Mesenchymal stem cell (in vitro differentiated cells and primary cell): Measurements from ENCODE around the gene COL15A1.

Experiments
- DNase-seq: peaks from one replicate; pipeline ENCODE4 v3.0.0-alpha.2; 2013
- H2AFZ ChIP-seq: one replicate; pipeline ENCODE4 v1.6.1; 2013; ENCODE audit warnings: low read depth, mild to moderate bottlenecking, control low read depth, inconsistent platforms, low read length, moderate library complexity
- H2AK5ac ChIP-seq: 2 replicates; pipeline ENCODE4 v1.6.1; 2013; ENCODE audit warnings: low read length, moderate library complexity, mild to moderate bottlenecking, inconsistent platforms; ENCODE audit not compliant: severe bottlenecking
- H2BK120ac ChIP-seq: one replicate; pipeline ENCODE4 v1.6.1; 2013; ENCODE audit warnings: low read depth, mild to moderate bottlenecking, inconsistent platforms, low read length, moderate library complexity
- H2BK12ac ChIP-seq, 2 experiments: one replicate each; pipeline ENCODE4 v1.6.1; 2013; ENCODE audit warnings: inconsistent platforms in 2 of 2, low read length in 2 of 2, mild to moderate bottlenecking in 2 of 2, moderate library complexity in 2 of 2, control low read depth in 1 of 2
- H2BK15ac ChIP-seq: one replicate; pipeline ENCODE4 v1.6.1; 2013; ENCODE audit warnings: mild to moderate bottlenecking, low read depth, inconsistent platforms; ENCODE audit not compliant: poor library complexity, severe bottlenecking
- H2BK5ac ChIP-seq: 2 replicates; pipeline ENCODE4 v1.6.1; 2013; ENCODE audit warnings: low read depth, mild to moderate bottlenecking, low read length, control low read depth, inconsistent platforms; ENCODE audit not compliant: poor library complexity, severe bottlenecking
- H3K14ac ChIP-seq, 2 experiments: one replicate each; pipeline ENCODE4 v1.6.1; 2013; ENCODE audit warnings: inconsistent platforms in 2 of 2, low read length in 2 of 2, control low read depth in 1 of 2, mild to moderate bottlenecking in 1 of 2, moderate library complexity in 1 of 2
- H3K18ac ChIP-seq, 2 experiments: one replicate each; pipeline ENCODE4 v1.6.1; 2013; ENCODE audit warnings: inconsistent platforms in 2 of 2, low read length in 2 of 2, control low read depth in 1 of 2, low read depth in 1 of 2, mild to moderate bottlenecking in 1 of 2
- H3K23ac ChIP-seq, 2 experiments: one replicate each; pipeline ENCODE4 v1.6.1; 2013; ENCODE audit warnings: inconsistent platforms in 2 of 2, low read length in 2 of 2, mild to moderate bottlenecking in 2 of 2, moderate library complexity in 2 of 2, control low read depth in 1 of 2
- H3K27ac ChIP-seq: 2 replicates; pipeline ENCODE4 v1.5.1; 2013; ENCODE audit warnings: mild to moderate bottlenecking, moderate library complexity, low read length, control low read depth, inconsistent platforms; ENCODE audit not compliant: poor library complexity, severe bottlenecking
- H3K27me3 ChIP-seq, 2 experiments: 2 replicates each; pipeline versions ENCODE4 v1.6.1 to v1.7.0; 2013; ENCODE audit warnings: low read length in 2 of 2, mild to moderate bottlenecking in 2 of 2, moderate library complexity in 2 of 2, control low read depth in 1 of 2, inconsistent platforms in 1 of 2; ENCODE audit not compliant: control insufficient read depth in 1 of 2, insufficient read depth in 1 of 2
- H3K36me3 ChIP-seq, 2 experiments: 2 replicates each; pipeline versions ENCODE4 v1.6.1 to v1.7.0; 2013; ENCODE audit warnings: low read length in 2 of 2, control low read depth in 1 of 2, inconsistent platforms in 1 of 2, low read depth in 1 of 2, mild to moderate bottlenecking in 1 of 2; ENCODE audit not compliant: insufficient read depth in 2 of 2, control insufficient read depth in 1 of 2
- H3K4ac ChIP-seq, 2 experiments: one replicate each; pipeline ENCODE4 v1.6.1; 2013; ENCODE audit warnings: inconsistent platforms in 2 of 2, low read length in 2 of 2, mild to moderate bottlenecking in 2 of 2, moderate library complexity in 2 of 2, control low read depth in 1 of 2, low read depth in 1 of 2
- H3K4me1 ChIP-seq: 2 replicates; pipeline ENCODE4 v1.6.1; 2013; ENCODE audit warnings: low read depth, low read length, control low read depth; ENCODE audit not compliant: control insufficient read depth, insufficient read depth
- H3K4me2 ChIP-seq: 2 replicates; pipeline ENCODE4 v1.6.1; 2013; ENCODE audit warnings: low read length, mild to moderate bottlenecking, inconsistent platforms; ENCODE audit not compliant: poor library complexity, severe bottlenecking
- H3K4me3 ChIP-seq, 2 experiments: 2 replicates each; pipeline versions ENCODE4 v1.5.1 to v1.7.0; 2013; ENCODE audit warnings: low read length in 2 of 2, mild to moderate bottlenecking in 2 of 2, control low read depth in 1 of 2, low read depth in 1 of 2; ENCODE audit not compliant: insufficient read depth in 1 of 2
- H3K79me1 ChIP-seq: replicated peaks from 2 replicates; pipeline ENCODE4 v1.6.1; 2013; ENCODE audit warnings: mild to moderate bottlenecking, control low read depth, low read length, inconsistent platforms; ENCODE audit not compliant: poor library complexity, severe bottlenecking
- H3K9ac ChIP-seq: 2 replicates; pipeline ENCODE4 v1.7.0; 2013; ENCODE audit warnings: mild to moderate bottlenecking, low read length, moderate library complexity
- H3K9me3 ChIP-seq: 2 replicates; pipeline ENCODE4 v1.7.0; 2013; ENCODE audit warnings: mild to moderate bottlenecking, low read length; ENCODE audit not compliant: control insufficient read depth
- H4K8ac ChIP-seq: one replicate; pipeline ENCODE4 v1.6.1; 2013; ENCODE audit warnings: inconsistent platforms, mild to moderate bottlenecking, low read length, moderate library complexity
- H4K91ac ChIP-seq: one replicate; pipeline ENCODE4 v1.6.1; 2013; ENCODE audit warnings: mild to moderate bottlenecking, low read length, inconsistent platforms
- WGBS: methylation state at CpG from one replicate; pipeline ENCODE4 v1.1.7; 2013; ENCODE audit warnings: mixed read lengths; 5-methylcytosine and 5-hydroxymethylcytosine counted together

Gene COL15A1

DNA sequence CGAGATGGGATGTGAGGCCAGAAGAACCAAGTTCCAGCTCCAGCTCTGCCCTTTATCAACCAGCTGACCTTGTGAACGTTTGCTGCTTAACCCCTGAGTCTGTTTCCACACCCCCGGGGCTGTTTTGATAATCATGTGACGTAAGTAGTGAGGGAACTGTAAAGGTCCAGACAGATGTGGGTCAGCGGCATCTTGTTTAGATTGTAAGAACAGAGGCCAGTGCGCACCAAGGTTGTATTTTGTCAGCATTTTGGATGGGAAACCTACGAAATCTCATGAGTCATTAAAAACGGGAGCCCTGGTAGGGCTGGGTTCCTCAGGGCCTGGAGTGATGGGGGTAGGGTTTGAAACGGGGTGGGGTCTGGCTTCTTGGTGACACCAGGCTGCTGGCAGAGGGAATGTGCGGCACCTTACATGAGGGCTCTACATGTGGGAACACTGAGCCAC lies 13.8 kb upstream of the COL15A1 start:
- WGBS, result 75% methylated on average over 10 of the region's 10 CpGs
- no peaks in the 10 kb centered on the region for H3K9me3 ChIP-seq
- peaks cover 7 to 18% of the 10 kb centered on the region in 2 experiments for H3K27me3 ChIP-seq
- no peak overlapping the region for H3K4me2 ChIP-seq
- H3K14ac ChIP-seq, result no peak overlapping the region
- no peak overlapping the region for H3K9ac ChIP-seq
- H2AK5ac ChIP-seq, result no peak overlapping the region
- H2AFZ ChIP-seq, result no peak overlapping the region
- no peak overlapping the region for H4K8ac ChIP-seq
- H2BK120ac ChIP-seq, result no peak overlapping the region
- H3K4me1 ChIP-seq, result peaks cover 1% of the 10 kb centered on the region
- H3K4ac ChIP-seq, result no peak overlapping the region
- H2BK12ac ChIP-seq, result no peak overlapping the region
- no peaks in the 10 kb centered on the region for H3K36me3 ChIP-seq
- no peaks in the 10 kb centered on the region for H3K79me1 ChIP-seq
- H3K18ac ChIP-seq, result no peak overlapping the region
- H4K91ac ChIP-seq, result no peak overlapping the region
- H3K27ac ChIP-seq, result no peak overlapping the region
- H3K4me3 ChIP-seq, result no peak overlapping the region
- H2BK5ac ChIP-seq, result no peak overlapping the region
- peak; percentile 51 for DNase-seq
- H3K23ac ChIP-seq, result no peak overlapping the region
- H2BK15ac ChIP-seq, result no peak overlapping the region

DNA sequence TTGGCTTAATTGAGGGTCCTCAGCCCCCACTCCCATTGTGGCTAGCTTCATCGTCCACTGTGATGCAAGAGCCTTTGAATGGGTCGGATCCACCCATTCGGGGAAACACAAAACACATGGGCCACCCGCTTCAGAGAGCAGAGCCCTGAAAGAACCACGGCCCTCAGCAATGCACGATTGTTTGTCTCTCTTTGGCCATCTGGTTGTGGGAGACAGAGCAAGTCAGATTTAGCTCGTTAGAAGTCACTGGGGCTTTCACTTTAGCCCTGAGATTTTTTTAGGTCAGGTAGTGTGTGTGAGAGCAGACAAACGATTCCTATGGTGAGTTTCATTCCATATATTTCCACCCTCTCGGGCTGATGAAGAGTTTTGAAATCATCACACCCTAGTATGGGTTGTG lies 12.9 kb upstream of the COL15A1 start:
- Histone ChIP-seq H2BK15ac (no peak overlapping the region), H3K79me1 (no peaks in the 10 kb centered on the region), H3K23ac (no peak overlapping the region), H3K27me3 (peaks cover 15 to 22% of the 10 kb centered on the region in 2 experiments), H3K9me3 (no peaks in the 10 kb centered on the region), H3K14ac (no peak overlapping the region), H2BK12ac (no peak overlapping the region), H3K27ac (no peak overlapping the region), H2AK5ac (no peak overlapping the region), H3K4me3 (no peak overlapping the region), H2AFZ (no peak overlapping the region), H3K4ac (no peak overlapping the region), H3K18ac (no peak overlapping the region), H3K4me1 (no peaks in the 10 kb centered on the region), H3K4me2 (no peak overlapping the region), H2BK5ac (no peak overlapping the region), H2BK120ac (peak overlapping the region; percentile 5), H4K8ac (no peak overlapping the region), H3K36me3 (no peaks in the 10 kb centered on the region), H4K91ac (peak overlapping the region; percentile 53), H3K9ac (no peak overlapping the region)
- DNase-seq, result no peak
- 89% methylated on average over 9 of the region's 9 CpGs for WGBS

GRCh38 chr9:98931600-98932389 lies 11.9 kb upstream of the COL15A1 start:
- Histone ChIP-seq H2BK120ac (no peak overlapping the region), H3K79me1 (no peaks in the 10 kb centered on the region), H2BK12ac (no peak overlapping the region), H2AFZ (no peak overlapping the region), H3K14ac (no peak overlapping the region), H2BK15ac (no peak overlapping the region), H3K27me3 (peaks cover 25 to 31% of the 10 kb centered on the region in 2 experiments), H3K18ac (no peak overlapping the region), H4K91ac (no peak overlapping the region), H2AK5ac (no peak overlapping the region), H3K4me2 (no peak overlapping the region), H3K4me3 (no peak overlapping the region), H3K36me3 (no peaks in the 10 kb centered on the region), H3K9ac (no peak overlapping the region), H3K4me1 (no peaks in the 10 kb centered on the region), H3K27ac (no peak overlapping the region), H3K4ac (no peak overlapping the region), H2BK5ac (no peak overlapping the region), H4K8ac (no peak overlapping the region), H3K9me3 (no peaks in the 10 kb centered on the region), H3K23ac (no peak overlapping the region)
- no peak for DNase-seq
- WGBS, result 92% methylated on average over 6 of the region's 8 CpGs

DNA sequence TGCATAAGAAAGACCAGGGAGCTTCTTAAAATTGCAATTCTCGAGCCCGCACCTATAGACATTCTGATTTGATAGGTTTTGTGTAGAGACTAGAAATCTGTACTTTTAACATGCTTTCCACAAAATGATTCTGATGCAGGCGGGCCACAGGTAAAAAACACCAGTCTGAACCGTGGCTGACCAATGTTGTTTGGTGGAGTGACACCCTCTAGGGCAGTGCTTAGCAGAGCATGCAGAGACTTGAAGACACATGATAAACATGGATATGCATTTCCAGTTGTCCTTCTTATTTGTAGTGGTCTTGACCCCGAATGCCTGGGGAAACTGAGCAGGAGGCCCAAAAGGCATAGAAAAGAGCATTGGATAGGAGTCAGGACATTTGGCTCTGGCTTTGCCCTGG lies 10.5 kb upstream of the COL15A1 start:
- H4K8ac ChIP-seq, result no peak overlapping the region
- no peak overlapping the region for H3K18ac ChIP-seq
- no peak overlapping the region for H4K91ac ChIP-seq
- H2BK15ac ChIP-seq, result no peak overlapping the region
- no peaks in the 10 kb centered on the region for H3K36me3 ChIP-seq
- no peak overlapping the region for H3K27ac ChIP-seq
- 97% methylated on average over 5 of the region's 5 CpGs for WGBS
- H3K4me3 ChIP-seq, result no peak overlapping the region
- no peak overlapping the region for H2BK12ac ChIP-seq
- H3K4me2 ChIP-seq, result no peak overlapping the region
- no peaks in the 10 kb centered on the region for H3K79me1 ChIP-seq
- no peak overlapping the region for H3K4ac ChIP-seq
- H3K23ac ChIP-seq, result no peak overlapping the region
- peaks cover 30 to 40% of the 10 kb centered on the region in 2 experiments for H3K27me3 ChIP-seq
- H3K14ac ChIP-seq, result peak overlapping the region in 1 of 2 experiments; percentile 45
- H3K4me1 ChIP-seq, result no peaks in the 10 kb centered on the region
- DNase-seq, result no peak
- no peak overlapping the region for H2BK5ac ChIP-seq
- H2BK120ac ChIP-seq, result no peak overlapping the region
- no peaks in the 10 kb centered on the region for H3K9me3 ChIP-seq
- no peak overlapping the region for H2AFZ ChIP-seq
- no peak overlapping the region for H3K9ac ChIP-seq
- H2AK5ac ChIP-seq, result no peak overlapping the region
